Measurements from ENCODE around the gene RNASEL.

GRCh38 chr1:182625024-182625423 is 36.0 kb upstream of the RNASEL start:
- TF ChIP-seq USF2 (CRISPR knock-in tag; IDR thresholded peaks at IDR 0.05) (no peak), FOXP4 (CRISPR knock-in tag; IDR thresholded peaks at IDR 0.05; ENCODE audit: borderline replicate concordance) (no peak)

All from K562 (cell line).